Activated naive CD8-positive, alpha-beta T cell treated with anti-CD3 and anti-CD28 coated beads, Interleukin-2, amount 50 U/mL, for 24 hours (primary cell): Measurements from ENCODE around the gene GRIK2.

Experiments
- ATAC-seq: fragments of 150-1000 bp; cut with Tn5 transposase; one replicate; pipeline ENCODE4 v1.10.0; 2021
- DNase-seq: peaks from one replicate; pipeline ENCODE4 v3.0.0; 2021
- H3K27ac Mint-ChIP-seq: one replicate; pipeline ENCODE4 v1.8.0; 2021; ENCODE audit warnings: mild to moderate bottlenecking, mixed read lengths
- H3K27me3 Mint-ChIP-seq: one replicate; pipeline ENCODE4 v1.8.0; 2021; ENCODE audit warnings: mixed read lengths
- H3K36me3 Mint-ChIP-seq: one replicate; pipeline ENCODE4 v1.8.0; 2021; ENCODE audit warnings: low read depth, mixed read lengths
- H3K4me1 Mint-ChIP-seq: one replicate; pipeline ENCODE4 v1.8.0; 2021; ENCODE audit warnings: mixed read lengths
- H3K4me3 Mint-ChIP-seq: one replicate; pipeline ENCODE4 v1.8.0; 2021; ENCODE audit warnings: mild to moderate bottlenecking, moderate library complexity, mixed read lengths
- H3K9me3 Mint-ChIP-seq: one replicate; pipeline ENCODE4 v1.8.0; 2021; ENCODE audit warnings: mixed read lengths

GRIK2 gene

GRCh38 chr6:101522254-101522653 is 128.7 kb downstream of the GRIK2 start:
- ATAC-seq (no peak), DNase-seq (no peak)
- H3K9me3 Mint-ChIP-seq, result peaks cover 9% of the 10 kb centered on the region
- H3K27me3 Mint-ChIP-seq, result no peaks in the 10 kb centered on the region
- no peak overlapping the region for H3K27ac Mint-ChIP-seq
- H3K4me3 Mint-ChIP-seq, result no peak overlapping the region
- no peaks in the 10 kb centered on the region for H3K36me3 Mint-ChIP-seq
- H3K4me1 Mint-ChIP-seq, result no peaks in the 10 kb centered on the region

DNA sequence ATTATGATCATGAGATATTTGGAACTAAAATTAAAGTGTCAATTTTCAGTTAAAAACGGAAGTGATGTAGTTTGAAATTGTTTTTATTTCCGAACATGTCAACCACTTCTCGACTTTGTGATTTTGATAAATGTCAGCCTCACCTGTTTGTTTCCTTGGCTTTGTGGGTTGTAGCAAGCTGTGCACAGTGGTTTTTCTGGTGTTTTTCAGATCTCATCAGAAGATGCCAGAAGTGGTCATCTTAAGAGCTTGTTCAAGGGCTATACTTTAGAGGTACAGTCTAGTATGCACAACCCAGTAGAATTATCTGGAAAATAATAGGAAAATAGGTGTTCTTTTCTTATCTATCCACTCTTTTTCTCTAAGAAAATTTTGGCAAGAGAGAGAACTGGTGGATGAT is 134.0 kb downstream of the GRIK2 start:
- Mint-ChIP-seq H3K4me1 (no peaks in the 10 kb centered on the region), H3K27me3 (no peaks in the 10 kb centered on the region), H3K27ac (no peak overlapping the region), H3K9me3 (peaks cover 4% of the 10 kb centered on the region), H3K4me3 (no peak overlapping the region), H3K36me3 (no peaks in the 10 kb centered on the region)
- DNase-seq (no peak), ATAC-seq (no peak)

- Mint-ChIP-seq H3K27ac (no peak overlapping the region), H3K9me3 (no peaks in the 10 kb centered on the region)
Observed at GRCh38 chr6:101528801-101529200, 135.3 kb downstream of the GRIK2 start.

GRCh38 chr6:101531538-101531937 is 138.0 kb downstream of the GRIK2 start:
- Mint-ChIP-seq H3K4me1 (no peaks in the 10 kb centered on the region), H3K36me3 (no peaks in the 10 kb centered on the region)
- ATAC-seq, result no peak

More at GRCh38 chr6:101528801-101529200, 135.3 kb downstream of the GRIK2 start:
- no peaks in the 10 kb centered on the region for H3K4me1 Mint-ChIP-seq
- no peak overlapping the region for H3K4me3 Mint-ChIP-seq
- DNase-seq, result no peak
- ATAC-seq, result no peak
- no peaks in the 10 kb centered on the region for H3K36me3 Mint-ChIP-seq
- no peaks in the 10 kb centered on the region for H3K27me3 Mint-ChIP-seq

GRCh38 chr6:101534386-101534785 is 140.9 kb downstream of the GRIK2 start:
- Mint-ChIP-seq H3K27me3 (no peaks in the 10 kb centered on the region), H3K9me3 (no peaks in the 10 kb centered on the region), H3K27ac (no peak overlapping the region), H3K4me3 (no peak overlapping the region), H3K4me1 (no peaks in the 10 kb centered on the region), H3K36me3 (no peaks in the 10 kb centered on the region)
- ATAC-seq (no peak), DNase-seq (no peak)

More at GRCh38 chr6:101531538-101531937, 138.0 kb downstream of the GRIK2 start:
- DNase-seq, result no peak
- H3K9me3 Mint-ChIP-seq, result no peaks in the 10 kb centered on the region
- no peaks in the 10 kb centered on the region for H3K27me3 Mint-ChIP-seq
- no peak overlapping the region for H3K27ac Mint-ChIP-seq
- H3K4me3 Mint-ChIP-seq, result no peak overlapping the region

GRCh38 chr6:101534821-101535220 is 141.3 kb downstream of the GRIK2 start:
- H3K4me3 Mint-ChIP-seq, result no peak overlapping the region
- no peaks in the 10 kb centered on the region for H3K4me1 Mint-ChIP-seq
- ATAC-seq, result no peak
- no peaks in the 10 kb centered on the region for H3K36me3 Mint-ChIP-seq
- H3K27ac Mint-ChIP-seq, result no peak overlapping the region
- H3K9me3 Mint-ChIP-seq, result no peaks in the 10 kb centered on the region
- no peak for DNase-seq
- H3K27me3 Mint-ChIP-seq, result no peaks in the 10 kb centered on the region

DNA sequence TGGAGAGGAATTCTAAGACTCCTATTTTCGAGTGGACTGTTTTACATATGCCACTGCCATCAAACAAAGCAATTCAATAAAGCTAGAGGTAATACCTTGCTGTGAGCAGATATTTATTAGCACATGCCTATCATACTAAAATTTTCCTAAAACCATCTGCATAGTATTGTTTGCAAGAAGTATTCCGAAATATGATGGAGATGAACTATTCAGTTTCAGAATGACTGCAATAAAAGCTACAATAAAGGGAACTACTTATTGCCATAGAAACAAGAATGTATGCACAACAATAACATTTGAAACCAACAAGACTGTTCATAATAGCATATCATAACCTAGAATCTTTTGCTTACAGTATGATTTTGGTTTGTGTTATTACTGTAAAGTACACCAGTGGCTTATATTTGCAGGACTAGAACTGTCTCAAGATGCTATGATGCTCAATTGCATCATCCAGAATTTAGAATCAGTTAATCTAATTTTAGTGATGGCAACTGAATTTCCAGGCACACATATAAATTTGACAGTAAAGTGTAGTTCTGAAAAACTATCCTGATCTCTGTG is 144.3 kb downstream of the GRIK2 start:
- DNase-seq, result no peak
- Mint-ChIP-seq H3K4me3 (no peak overlapping the region), H3K4me1 (no peaks in the 10 kb centered on the region), H3K27ac (no peak overlapping the region), H3K36me3 (no peaks in the 10 kb centered on the region), H3K9me3 (no peaks in the 10 kb centered on the region), H3K27me3 (no peaks in the 10 kb centered on the region)
- ATAC-seq, result no peak

DNA sequence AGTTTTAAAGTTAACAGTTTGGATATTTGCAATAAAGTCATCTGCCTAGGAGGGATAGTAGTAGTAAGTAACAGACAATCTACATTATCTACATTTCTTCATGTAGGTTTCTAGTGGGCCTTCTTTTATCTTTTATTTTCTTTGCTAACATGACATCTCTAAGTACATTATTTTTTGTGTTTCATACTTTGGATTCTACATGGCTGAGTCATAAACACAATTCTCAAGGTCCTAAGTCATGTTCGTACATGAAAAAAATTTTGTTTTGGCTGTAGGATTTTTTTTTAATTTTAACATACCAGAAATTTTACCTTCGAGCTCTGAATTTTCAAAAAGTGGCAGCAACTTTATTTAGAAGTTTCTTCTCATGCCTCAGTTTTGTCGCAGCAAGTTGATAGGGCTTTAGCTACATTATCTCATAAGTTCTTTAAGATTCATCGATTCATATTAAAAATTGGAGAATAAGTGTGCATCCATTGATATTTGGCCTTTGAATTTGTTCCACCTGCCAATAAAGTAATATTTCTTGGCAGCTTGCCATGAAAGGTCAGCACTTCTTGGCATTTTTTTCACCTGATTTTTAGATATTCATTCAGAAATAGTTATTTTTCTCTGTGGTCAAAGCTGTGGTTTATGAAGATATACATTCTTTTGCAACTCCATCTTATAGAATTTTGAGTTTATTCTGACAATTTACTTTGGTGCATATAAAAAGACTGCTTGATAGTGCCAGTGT is 146.2 kb downstream of the GRIK2 start:
- no peak overlapping the region for H3K4me3 Mint-ChIP-seq
- no peak overlapping the region for H3K27ac Mint-ChIP-seq
- no peaks in the 10 kb centered on the region for H3K36me3 Mint-ChIP-seq
- ATAC-seq (no peak), DNase-seq (no peak)
- H3K27me3 Mint-ChIP-seq, result no peaks in the 10 kb centered on the region
- H3K9me3 Mint-ChIP-seq, result peaks cover 3% of the 10 kb centered on the region
- H3K4me1 Mint-ChIP-seq, result no peaks in the 10 kb centered on the region

- no peak overlapping the region for H3K27ac Mint-ChIP-seq
- ATAC-seq (no peak), DNase-seq (no peak)
- H3K9me3 Mint-ChIP-seq, result peaks cover 3% of the 10 kb centered on the region
- H3K4me1 Mint-ChIP-seq, result no peaks in the 10 kb centered on the region
- no peaks in the 10 kb centered on the region for H3K27me3 Mint-ChIP-seq
- no peak overlapping the region for H3K4me3 Mint-ChIP-seq
- no peaks in the 10 kb centered on the region for H3K36me3 Mint-ChIP-seq
Observed at GRCh38 chr6:101541894-101542293, 148.4 kb downstream of the GRIK2 start.

DNA sequence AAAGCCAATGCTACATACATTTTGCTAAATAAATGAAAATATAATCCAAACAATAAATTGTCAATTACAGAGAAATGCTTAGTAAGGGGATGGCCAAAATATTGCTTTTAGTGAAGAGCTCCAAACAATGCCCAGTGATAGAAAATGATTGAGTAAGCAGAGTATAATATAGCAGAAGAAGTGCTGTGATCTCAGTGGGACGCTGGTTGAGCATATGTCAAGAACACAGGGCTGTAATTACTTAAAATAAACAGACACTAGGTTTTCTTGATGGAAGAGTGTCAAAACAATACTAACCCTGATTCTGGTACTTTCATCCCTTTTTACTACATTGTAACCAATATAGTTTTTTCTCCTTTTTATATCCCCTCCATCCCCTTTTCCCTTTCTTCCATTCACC is 150.3 kb downstream of the GRIK2 start:
- Mint-ChIP-seq H3K27me3 (no peaks in the 10 kb centered on the region), H3K9me3 (peaks cover 8% of the 10 kb centered on the region), H3K4me3 (no peak overlapping the region), H3K27ac (no peak overlapping the region), H3K4me1 (no peaks in the 10 kb centered on the region), H3K36me3 (no peaks in the 10 kb centered on the region)
- no peak for DNase-seq
- ATAC-seq, result no peak

DNA sequence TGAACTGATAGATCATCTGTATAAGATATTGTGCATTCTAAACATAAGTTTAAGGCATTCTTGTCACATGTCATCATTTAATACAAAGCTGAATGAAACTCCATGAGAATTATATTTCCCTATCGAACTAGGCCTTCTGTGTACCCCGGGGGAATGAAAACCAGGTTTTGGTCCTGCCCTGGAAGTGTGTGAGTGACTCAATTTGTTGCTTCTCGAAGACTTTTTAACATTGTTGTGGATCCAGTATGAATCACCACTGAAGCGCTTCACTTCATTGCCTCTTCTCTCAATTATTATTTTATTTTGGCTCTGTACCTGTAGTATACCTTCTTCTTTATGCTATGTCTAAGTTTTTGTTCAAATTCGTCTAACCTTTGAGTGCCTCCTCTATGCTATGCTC is 150.8 kb downstream of the GRIK2 start:
- Mint-ChIP-seq H3K9me3 (peaks cover 9% of the 10 kb centered on the region), H3K36me3 (no peaks in the 10 kb centered on the region), H3K4me3 (no peak overlapping the region), H3K4me1 (no peaks in the 10 kb centered on the region), H3K27ac (no peak overlapping the region), H3K27me3 (no peaks in the 10 kb centered on the region)
- no peak for DNase-seq
- no peak for ATAC-seq

DNA sequence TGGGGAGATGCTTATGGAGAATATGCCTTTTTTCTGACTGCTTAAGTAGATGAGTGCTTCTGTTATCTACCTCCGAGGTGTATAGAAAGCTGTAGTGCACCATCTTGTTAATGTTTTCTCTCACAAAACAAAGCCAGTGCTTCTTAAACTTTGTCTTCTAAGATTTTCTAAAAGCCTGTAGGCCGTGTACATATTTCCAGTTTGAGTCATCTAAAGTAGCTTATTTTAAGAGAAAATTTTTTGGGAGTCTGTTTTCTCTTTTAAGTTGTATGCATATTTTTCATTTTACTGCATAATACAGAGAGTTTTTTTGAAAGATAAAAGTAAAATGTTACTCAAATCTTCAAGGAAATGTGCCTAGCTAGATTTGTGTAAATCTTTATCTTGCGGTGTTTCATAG is 151.7 kb downstream of the GRIK2 start:
- H3K4me1 Mint-ChIP-seq, result no peaks in the 10 kb centered on the region
- no peak overlapping the region for H3K27ac Mint-ChIP-seq
- no peaks in the 10 kb centered on the region for H3K36me3 Mint-ChIP-seq
- no peak for DNase-seq
- H3K4me3 Mint-ChIP-seq, result no peak overlapping the region
- no peaks in the 10 kb centered on the region for H3K27me3 Mint-ChIP-seq
- peaks cover 9% of the 10 kb centered on the region for H3K9me3 Mint-ChIP-seq
- no peak for ATAC-seq

DNA sequence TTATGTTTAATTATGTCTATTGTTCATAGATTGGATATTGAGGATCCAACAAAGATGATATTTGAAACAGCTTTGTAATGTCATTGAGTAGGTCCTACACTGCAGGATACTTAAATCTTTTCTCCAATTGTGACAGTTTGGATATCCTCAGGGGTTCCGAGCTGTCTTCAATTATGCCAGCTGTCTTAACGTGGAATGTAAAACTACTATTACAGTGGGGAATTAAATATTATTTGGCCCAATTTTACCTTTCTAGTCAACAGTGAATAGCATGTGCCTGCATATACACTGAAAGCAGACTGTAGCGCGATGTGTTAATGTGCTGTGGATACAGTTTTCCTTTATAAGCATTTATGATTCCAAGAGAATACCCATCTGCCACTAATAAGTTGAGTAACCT is 156.9 kb downstream of the GRIK2 start:
- H3K9me3 Mint-ChIP-seq, result peaks cover 5% of the 10 kb centered on the region
- ATAC-seq, result no peak
- H3K4me3 Mint-ChIP-seq, result no peak overlapping the region
- H3K27ac Mint-ChIP-seq, result no peak overlapping the region
- no peak for DNase-seq
- no peaks in the 10 kb centered on the region for H3K4me1 Mint-ChIP-seq
- H3K36me3 Mint-ChIP-seq, result no peaks in the 10 kb centered on the region
- H3K27me3 Mint-ChIP-seq, result no peaks in the 10 kb centered on the region

- no peaks in the 10 kb centered on the region for H3K27me3 Mint-ChIP-seq
- no peak overlapping the region for H3K4me3 Mint-ChIP-seq
- no peaks in the 10 kb centered on the region for H3K36me3 Mint-ChIP-seq
- no peak for ATAC-seq
- no peak overlapping the region for H3K27ac Mint-ChIP-seq
- H3K9me3 Mint-ChIP-seq, result no peaks in the 10 kb centered on the region
- DNase-seq, result no peak
- no peaks in the 10 kb centered on the region for H3K4me1 Mint-ChIP-seq
Observed at GRCh38 chr6:101554231-101554630, 160.7 kb downstream of the GRIK2 start.

DNA sequence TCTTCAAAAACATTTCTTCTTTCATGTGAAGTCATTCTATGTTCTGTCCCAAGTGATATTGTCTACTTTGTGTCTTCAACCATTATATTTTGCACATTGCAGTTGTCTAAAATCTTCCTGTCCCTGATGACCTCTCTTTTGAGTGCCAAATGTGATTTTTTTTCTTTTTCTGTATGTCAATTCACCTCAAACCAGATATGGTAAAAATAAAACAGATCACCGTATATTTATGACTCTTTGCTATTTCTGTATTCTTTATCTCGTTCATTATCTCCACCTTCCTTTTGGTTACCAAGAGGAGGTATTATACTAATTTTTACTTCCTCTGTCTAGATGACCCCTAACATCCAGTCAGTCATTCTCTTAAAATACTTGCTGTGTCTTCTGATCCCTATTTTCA is 165.2 kb downstream of the GRIK2 start:
- Mint-ChIP-seq H3K4me3 (no peak overlapping the region), H3K27me3 (no peaks in the 10 kb centered on the region), H3K36me3 (no peaks in the 10 kb centered on the region), H3K9me3 (no peaks in the 10 kb centered on the region), H3K4me1 (no peaks in the 10 kb centered on the region), H3K27ac (no peak overlapping the region)
- ATAC-seq (no peak), DNase-seq (no peak)

DNA sequence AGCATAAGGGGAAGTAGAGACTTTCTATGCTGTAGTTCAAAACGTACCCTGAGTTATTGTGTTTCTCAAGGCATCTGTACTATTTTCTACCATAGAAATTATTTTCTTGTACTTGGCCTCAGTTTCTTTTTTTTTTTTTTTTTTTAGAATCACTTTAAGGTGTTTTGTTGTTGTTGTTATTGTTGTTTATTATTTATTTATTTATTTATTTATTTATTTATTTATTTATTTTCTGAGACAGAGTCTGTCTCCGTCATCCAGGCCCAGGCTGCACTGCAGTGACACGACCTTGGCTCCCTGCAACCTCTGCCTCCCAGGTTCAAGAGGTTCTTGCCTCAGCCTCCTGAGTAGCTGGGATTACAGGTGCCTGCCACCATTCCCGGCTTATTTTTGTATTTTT is 179.1 kb downstream of the GRIK2 start:
- DNase-seq (no peak), ATAC-seq (no peak)
- Mint-ChIP-seq H3K27ac (no peak overlapping the region), H3K4me3 (no peak overlapping the region), H3K9me3 (peaks cover 3% of the 10 kb centered on the region), H3K4me1 (no peaks in the 10 kb centered on the region), H3K36me3 (no peaks in the 10 kb centered on the region), H3K27me3 (no peaks in the 10 kb centered on the region)
